Measurements from ENCODE around the gene TBL1XR1. TPM values are rescaled to one million over a fixed set of nuclear protein-coding genes. Genes with fewer than 3 reads are reported as not detected.
A peak's percentile ranks its signal among the peaks of the same experiment; 100 is the strongest.

TBL1XR1 gene
- total RNA-seq, 4 donors from 2014 or later, result 58.5 to 106 (median 77.9) TPM

DNA sequence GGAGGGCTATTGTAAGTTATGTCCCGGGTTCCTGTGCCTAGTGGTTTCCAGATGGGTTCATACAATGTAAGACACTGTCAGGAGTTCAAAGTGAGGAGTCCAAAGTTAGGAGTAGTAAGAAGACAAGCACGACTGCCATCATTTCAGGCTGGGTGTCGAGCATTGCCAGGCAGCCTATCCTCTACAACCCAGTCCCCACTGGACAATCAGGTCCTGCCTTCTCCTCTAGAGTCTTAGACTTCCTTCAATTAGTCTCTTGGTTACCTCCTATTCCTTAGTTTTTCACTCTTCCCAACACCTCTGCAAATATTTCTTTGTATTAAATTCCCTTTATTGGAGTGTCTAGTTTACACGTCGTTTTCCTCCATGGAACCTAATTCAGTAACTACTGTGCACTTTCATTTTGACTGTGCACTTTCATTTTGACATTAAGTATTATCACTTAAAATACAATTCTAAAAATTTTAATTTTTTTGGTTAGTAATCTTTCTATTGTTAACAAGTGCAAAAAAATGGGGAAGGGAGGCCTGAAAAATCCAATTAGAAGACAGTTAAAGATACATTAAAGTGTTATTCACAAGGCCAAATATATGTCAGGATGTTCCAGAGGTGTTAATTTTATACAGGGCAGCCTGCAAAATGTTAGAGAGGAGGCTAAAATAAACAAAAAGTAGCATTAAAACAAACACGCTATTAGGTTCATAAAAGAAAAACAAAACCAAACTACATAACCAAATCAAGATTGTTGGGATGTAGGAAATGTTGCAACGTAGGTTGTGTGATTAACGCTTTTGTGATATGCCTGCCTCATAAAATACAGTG lies 155.3 kb downstream of the TBL1XR1 start:
- TF ChIP-seq, protein P1, sequence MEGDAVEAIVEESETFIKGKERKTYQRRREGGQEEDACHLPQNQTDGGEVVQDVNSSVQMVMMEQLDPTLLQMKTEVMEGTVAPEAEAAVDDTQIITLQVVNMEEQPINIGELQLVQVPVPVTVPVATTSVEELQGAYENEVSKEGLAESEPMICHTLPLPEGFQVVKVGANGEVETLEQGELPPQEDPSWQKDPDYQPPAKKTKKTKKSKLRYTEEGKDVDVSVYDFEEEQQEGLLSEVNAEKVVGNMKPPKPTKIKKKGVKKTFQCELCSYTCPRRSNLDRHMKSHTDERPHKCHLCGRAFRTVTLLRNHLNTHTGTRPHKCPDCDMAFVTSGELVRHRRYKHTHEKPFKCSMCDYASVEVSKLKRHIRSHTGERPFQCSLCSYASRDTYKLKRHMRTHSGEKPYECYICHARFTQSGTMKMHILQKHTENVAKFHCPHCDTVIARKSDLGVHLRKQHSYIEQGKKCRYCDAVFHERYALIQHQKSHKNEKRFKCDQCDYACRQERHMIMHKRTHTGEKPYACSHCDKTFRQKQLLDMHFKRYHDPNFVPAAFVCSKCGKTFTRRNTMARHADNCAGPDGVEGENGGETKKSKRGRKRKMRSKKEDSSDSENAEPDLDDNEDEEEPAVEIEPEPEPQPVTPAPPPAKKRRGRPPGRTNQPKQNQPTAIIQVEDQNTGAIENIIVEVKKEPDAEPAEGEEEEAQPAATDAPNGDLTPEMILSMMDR (IDR thresholded peaks at IDR 0.05), result no peak
- ATAC-seq (ENCODE audit: low FRiP score) (no peak), DNase-seq (ENCODE audit: low spot score) (no peak)

DNA sequence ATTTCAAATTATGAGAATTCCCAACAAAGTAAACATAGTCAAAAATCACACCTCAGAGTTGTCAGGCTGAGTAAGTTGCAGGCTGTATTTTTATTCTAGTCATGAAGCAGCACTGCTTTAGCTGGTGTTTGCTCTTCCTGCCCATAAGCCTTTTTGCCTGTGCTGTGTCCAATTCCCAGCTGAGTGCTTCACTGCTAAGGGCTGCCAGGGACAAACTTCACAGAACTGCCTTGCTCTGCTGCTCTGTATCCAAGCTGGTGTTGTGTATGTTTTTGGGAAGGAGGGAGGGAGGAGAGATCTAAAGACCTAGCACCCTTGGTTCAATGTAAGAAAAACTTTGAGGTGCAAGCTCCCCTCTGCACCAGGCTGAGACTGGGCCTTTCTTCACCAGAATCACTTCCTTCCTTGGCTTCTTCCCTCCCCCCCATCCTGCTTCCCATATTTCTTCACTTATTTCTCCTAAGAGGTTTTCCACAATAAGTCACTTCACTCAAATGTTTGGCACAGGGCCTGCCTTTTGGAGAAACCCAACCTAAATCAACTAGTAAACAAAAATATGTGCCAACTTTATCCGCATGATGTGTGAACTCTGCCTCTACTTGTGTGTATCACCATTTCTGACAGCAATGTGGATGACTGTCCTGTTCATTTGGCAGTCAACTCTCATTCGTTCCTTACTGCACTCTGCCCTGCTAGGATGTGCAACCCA lies 156.1 kb downstream of the TBL1XR1 start:
- TF ChIP-seq, protein P1 (IDR thresholded peaks at IDR 0.05), result no peak
- no peak for DNase-seq (ENCODE audit: low spot score)
- ATAC-seq (ENCODE audit: low FRiP score), result peak; percentile 85

DNA sequence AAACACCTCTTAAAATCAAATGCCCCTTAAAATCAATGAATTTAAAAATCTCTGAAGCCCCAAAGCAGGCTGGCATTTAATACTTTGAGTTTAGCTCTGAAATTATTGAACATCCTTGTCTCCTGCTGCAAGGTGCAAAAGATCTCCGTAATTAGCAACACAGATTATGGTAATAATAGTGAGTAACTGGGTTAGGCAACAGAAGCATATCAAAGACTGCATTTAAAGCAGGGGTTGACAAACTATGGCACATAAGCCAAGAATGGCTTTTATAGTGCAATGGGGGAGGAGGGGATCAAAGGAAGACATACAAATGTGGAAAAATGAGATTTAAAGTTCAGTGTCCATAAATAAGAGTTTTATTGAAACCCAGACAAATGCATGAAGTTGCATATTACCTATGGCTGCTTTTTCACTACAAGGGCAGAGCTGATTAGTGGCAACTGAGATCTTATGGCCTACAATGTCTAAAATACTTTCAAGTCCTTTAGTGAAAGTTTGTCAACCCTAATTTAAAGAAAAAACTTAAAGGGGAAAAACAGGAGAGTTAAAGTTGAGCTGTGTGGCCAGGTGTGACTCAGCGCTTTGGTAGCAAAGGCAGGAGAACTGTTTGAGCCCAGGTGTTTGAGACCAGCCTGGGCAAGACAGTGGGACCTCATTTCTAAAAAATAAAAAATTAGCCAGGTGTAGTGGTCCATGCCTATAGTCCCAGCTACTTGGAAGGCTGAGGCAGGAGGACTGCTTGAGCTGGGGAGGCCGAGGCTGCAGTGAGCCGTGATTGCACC lies 157.6 kb downstream of the TBL1XR1 start:
- DNase-seq (ENCODE audit: low spot score), result no peak
- ATAC-seq (ENCODE audit: low FRiP score), result no peak
- TF ChIP-seq, protein P1 (IDR thresholded peaks at IDR 0.05), result no peak

DNA sequence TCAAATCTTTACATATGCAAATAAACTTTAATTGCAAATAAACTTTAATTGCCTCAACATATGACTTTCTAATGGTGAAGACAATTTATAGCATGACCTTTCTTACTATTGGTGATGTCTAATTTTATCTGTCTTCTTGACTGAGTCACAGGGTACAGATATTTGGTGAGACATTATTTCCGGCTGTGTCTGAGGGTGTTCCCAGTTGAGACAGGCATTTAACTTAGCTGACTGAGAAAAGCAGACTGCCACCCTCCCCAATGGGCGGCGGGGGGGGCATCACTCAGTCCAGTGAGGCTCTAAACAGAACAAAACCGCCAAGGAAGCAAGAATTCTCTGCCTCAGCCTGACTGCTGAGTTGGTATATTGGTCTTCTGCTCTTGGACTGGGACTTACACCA lies 160.0 kb downstream of the TBL1XR1 start:
- TF ChIP-seq, protein P1 (IDR thresholded peaks at IDR 0.05), result no peak
- DNase-seq (ENCODE audit: low spot score) (no peak), ATAC-seq (ENCODE audit: low FRiP score) (no peak)

DNA sequence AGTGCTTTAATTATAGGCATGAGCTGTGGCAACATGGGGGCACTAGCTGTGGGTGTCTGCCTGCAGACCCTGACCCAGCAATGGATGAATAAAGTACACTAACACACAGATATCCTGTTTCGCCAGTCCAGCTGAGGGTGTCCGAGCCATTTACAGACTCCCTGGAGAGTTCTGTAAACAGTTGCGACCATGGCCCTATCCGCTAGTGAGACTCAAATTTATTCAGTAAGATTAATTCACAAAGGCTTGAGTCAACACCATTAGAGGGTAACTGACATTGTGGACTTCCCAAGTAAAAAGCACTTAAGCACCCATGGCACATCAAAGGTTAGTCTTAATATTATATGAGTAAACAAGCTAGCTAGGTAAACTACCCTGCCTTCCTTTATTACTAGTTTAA lies 161.6 kb downstream of the TBL1XR1 start:
- DNase-seq (ENCODE audit: low spot score) (no peak), ATAC-seq (ENCODE audit: low FRiP score) (no peak)
- TF ChIP-seq, protein P1 (IDR thresholded peaks at IDR 0.05), result no peak

DNA sequence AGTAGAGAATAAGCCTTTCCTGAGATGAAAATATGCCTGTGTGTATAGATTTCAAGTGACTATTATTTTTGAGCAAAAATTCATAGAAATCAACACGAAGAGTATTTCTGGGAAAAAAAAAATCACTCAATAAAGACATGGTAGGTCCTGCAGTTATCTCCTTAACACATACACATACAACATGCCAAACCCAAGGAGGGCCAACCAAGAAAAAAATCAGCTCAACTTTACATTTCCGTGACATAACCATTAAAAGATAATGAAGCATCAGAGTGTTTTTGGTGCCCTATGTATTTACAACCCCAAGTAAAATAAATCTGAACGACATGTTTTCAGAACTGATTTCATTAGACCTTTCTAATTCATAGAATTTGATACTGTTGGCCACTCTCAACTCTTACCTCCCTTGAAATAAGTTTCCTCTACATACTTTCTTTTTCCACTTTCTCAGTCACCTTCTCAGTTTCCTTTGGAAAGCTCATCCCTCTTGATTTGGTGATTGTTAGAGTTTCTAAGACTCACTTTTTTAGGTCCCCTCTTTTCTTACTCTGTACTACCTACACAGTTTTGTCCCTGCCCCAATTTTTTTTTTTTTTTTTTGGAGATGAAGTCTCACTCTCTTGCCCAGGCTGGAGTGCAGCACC lies 162.3 kb downstream of the TBL1XR1 start:
- DNase-seq (ENCODE audit: low spot score), result no peak
- TF ChIP-seq, protein P1 (IDR thresholded peaks at IDR 0.05), result no peak
- ATAC-seq (ENCODE audit: low FRiP score), result no peak

Data from omental fat pad (tissue), 4 donors.